Measurements from ENCODE around the gene ANXA11. TPM values are rescaled to one million over a fixed set of nuclear protein-coding genes. Genes with fewer than 3 reads are reported as not detected.

ANXA11 gene
- total RNA-seq, 1 experiment from 2014 or later, result 181 TPM

DNA sequence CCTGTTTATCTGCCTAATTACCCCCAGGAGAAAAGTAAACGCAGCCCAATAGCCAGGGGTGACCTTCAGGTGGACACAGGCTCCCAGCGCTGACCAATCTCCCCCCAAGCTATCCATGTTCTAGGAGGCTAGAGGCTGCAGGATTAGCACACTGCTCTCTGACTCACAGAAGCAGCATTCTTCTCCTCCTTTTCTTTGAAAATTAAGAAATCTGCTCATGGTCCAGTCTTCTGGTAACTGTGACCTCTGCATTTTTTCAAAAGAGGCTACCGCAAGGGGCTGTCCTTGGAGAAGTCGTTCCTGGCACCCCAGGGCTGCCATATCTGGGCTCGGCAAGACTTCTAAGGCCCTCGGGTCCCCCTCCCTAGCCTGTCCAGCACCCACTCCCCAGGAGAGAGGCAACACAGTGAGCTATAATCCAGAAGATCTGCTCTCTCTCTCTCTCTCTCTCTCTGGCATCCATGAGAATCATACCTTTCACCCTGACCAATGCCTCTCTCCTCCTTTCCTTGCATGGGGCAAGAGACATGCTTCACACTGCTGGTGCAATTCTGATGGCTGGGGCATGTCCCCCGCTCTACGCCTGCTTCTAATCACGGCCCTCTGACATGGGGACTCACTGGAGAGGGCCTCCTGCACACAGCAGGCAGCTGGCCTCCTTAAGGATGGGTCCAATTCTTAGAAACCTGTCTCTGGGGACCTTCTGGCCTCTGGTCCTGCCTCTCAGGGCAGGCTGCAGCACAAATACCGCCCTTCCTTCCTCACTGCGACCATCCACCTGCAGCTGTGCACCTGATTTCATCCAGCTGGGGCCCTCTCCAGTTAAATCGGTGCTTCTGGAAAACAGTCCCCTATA lies 27.3 kb downstream of the ANXA11 start:
- ChIA-PET POLR2A (no interaction called here), RAD21 (ENCODE audit: low non-redundant PET in 1 of 2, low total read pairs in 2 of 2, uncharacterized antibody in 2 of 2, unreplicated experiment in 2 of 2) (no interaction called here), CTCF (no interaction called here)
- peaks cover 7% of the 10 kb centered on the region; the same call in 1 of the 2 replicates for H4K20me1 ChIP-seq (ENCODE audit: insufficient read depth)
- H3K4me2 ChIP-seq (ENCODE audit: low read length), result no peak overlapping the region
- peaks cover under 1 to 18% of the 10 kb centered on the region in 2 experiments; a peak in 1 of 4 replicates for H3K36me3 ChIP-seq (ENCODE audit: control insufficient read depth in 1 of 2, insufficient read depth in 2 of 2, low read length in 2 of 2)
- no peak overlapping the region for H3K4me3 ChIP-seq (replicated peaks in 1 of 2; ENCODE audit: low read depth in 1 of 2, low read length in 2 of 2)
- ATAC-seq (no peak), DNase-seq (ENCODE audit: low read depth, low spot score) (no peak)
- no peaks in the 10 kb centered on the region; a peak in 1 of 4 replicates for H3K4me1 ChIP-seq (ENCODE audit: control insufficient read depth in 1 of 2, insufficient read depth in 2 of 2, low read length in 2 of 2)
- H3K9me3 ChIP-seq (ENCODE audit: control insufficient read depth in 1 of 2, insufficient read depth in 1 of 2, low read depth in 1 of 2, low read length in 2 of 2), result no peaks in the 10 kb centered on the region
- H2AFZ ChIP-seq (ENCODE audit: low read depth, low read length, poor library complexity, severe bottlenecking), result no peak overlapping the region
- intact Hi-C loops (cut with micrococcal nuclease), result no loop called here
- no peak overlapping the region for H3K27ac ChIP-seq (ENCODE audit: low read depth, low read length)
- no peak overlapping the region for H3K9ac ChIP-seq (ENCODE audit: low read length)
- TF ChIP-seq EZH2 (IDR thresholded peaks at IDR 0.05), result no peak
- TF ChIP-seq CEBPB (IDR thresholded peaks at IDR 0.05; ENCODE audit: low read depth), result no peak
- no peak for TF ChIP-seq TCF7L2 (IDR thresholded peaks at IDR 0.05; ENCODE audit: borderline replicate concordance, extremely low read depth, insufficient read depth, insufficient read length)
- no peak for TF ChIP-seq SRF (IDR thresholded peaks at IDR 0.05; ENCODE audit: low read depth)
- no peak for TF ChIP-seq ELF1 (IDR thresholded peaks at IDR 0.05; ENCODE audit: borderline replicate concordance, low read depth)
- TF ChIP-seq, protein P1, sequence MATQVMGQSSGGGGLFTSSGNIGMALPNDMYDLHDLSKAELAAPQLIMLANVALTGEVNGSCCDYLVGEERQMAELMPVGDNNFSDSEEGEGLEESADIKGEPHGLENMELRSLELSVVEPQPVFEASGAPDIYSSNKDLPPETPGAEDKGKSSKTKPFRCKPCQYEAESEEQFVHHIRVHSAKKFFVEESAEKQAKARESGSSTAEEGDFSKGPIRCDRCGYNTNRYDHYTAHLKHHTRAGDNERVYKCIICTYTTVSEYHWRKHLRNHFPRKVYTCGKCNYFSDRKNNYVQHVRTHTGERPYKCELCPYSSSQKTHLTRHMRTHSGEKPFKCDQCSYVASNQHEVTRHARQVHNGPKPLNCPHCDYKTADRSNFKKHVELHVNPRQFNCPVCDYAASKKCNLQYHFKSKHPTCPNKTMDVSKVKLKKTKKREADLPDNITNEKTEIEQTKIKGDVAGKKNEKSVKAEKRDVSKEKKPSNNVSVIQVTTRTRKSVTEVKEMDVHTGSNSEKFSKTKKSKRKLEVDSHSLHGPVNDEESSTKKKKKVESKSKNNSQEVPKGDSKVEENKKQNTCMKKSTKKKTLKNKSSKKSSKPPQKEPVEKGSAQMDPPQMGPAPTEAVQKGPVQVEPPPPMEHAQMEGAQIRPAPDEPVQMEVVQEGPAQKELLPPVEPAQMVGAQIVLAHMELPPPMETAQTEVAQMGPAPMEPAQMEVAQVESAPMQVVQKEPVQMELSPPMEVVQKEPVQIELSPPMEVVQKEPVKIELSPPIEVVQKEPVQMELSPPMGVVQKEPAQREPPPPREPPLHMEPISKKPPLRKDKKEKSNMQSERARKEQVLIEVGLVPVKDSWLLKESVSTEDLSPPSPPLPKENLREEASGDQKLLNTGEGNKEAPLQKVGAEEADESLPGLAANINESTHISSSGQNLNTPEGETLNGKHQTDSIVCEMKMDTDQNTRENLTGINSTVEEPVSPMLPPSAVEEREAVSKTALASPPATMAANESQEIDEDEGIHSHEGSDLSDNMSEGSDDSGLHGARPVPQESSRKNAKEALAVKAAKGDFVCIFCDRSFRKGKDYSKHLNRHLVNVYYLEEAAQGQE (IDR thresholded peaks at IDR 0.05; ENCODE audit: low read depth), result no peak
- TF ChIP-seq, protein P2, sequence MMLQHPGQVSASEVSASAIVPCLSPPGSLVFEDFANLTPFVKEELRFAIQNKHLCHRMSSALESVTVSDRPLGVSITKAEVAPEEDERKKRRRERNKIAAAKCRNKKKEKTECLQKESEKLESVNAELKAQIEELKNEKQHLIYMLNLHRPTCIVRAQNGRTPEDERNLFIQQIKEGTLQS (IDR thresholded peaks at IDR 0.05), result no peak
- TF ChIP-seq, protein P3, sequence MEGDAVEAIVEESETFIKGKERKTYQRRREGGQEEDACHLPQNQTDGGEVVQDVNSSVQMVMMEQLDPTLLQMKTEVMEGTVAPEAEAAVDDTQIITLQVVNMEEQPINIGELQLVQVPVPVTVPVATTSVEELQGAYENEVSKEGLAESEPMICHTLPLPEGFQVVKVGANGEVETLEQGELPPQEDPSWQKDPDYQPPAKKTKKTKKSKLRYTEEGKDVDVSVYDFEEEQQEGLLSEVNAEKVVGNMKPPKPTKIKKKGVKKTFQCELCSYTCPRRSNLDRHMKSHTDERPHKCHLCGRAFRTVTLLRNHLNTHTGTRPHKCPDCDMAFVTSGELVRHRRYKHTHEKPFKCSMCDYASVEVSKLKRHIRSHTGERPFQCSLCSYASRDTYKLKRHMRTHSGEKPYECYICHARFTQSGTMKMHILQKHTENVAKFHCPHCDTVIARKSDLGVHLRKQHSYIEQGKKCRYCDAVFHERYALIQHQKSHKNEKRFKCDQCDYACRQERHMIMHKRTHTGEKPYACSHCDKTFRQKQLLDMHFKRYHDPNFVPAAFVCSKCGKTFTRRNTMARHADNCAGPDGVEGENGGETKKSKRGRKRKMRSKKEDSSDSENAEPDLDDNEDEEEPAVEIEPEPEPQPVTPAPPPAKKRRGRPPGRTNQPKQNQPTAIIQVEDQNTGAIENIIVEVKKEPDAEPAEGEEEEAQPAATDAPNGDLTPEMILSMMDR (IDR thresholded peaks at IDR 0.05 in 2 of 3, conservative IDR thresholded peaks at IDR 0.05 in 1 of 3; ENCODE audit: borderline replicate concordance in 1 of 3, insufficient read depth in 1 of 3, low read depth in 2 of 3, low read length in 2 of 3), result no peak
- no peak for TF ChIP-seq CBX3 (IDR thresholded peaks at IDR 0.05; ENCODE audit: low read depth)
- TF ChIP-seq ZFX (IDR thresholded peaks at IDR 0.05), result no peak
- TF ChIP-seq, protein P4, sequence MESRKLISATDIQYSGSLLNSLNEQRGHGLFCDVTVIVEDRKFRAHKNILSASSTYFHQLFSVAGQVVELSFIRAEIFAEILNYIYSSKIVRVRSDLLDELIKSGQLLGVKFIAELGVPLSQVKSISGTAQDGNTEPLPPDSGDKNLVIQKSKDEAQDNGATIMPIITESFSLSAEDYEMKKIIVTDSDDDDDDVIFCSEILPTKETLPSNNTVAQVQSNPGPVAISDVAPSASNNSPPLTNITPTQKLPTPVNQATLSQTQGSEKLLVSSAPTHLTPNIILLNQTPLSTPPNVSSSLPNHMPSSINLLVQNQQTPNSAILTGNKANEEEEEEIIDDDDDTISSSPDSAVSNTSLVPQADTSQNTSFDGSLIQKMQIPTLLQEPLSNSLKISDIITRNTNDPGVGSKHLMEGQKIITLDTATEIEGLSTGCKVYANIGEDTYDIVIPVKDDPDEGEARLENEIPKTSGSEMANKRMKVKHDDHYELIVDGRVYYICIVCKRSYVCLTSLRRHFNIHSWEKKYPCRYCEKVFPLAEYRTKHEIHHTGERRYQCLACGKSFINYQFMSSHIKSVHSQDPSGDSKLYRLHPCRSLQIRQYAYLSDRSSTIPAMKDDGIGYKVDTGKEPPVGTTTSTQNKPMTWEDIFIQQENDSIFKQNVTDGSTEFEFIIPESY (IDR thresholded peaks at IDR 0.05; ENCODE audit: extremely low read depth, insufficient replicate concordance, low read length), result no peak
- no peak for TF ChIP-seq POLR2AphosphoS5 (IDR thresholded peaks at IDR 0.05; ENCODE audit: low read depth, low read length)
- TF ChIP-seq SIN3A (IDR thresholded peaks at IDR 0.05; ENCODE audit: low read depth), result no peak
- TF ChIP-seq POLR2A (IDR thresholded peaks at IDR 0.05; ENCODE audit: borderline replicate concordance, extremely low read depth, insufficient read depth, insufficient read length), result no peak
- TF ChIP-seq, protein P5, sequence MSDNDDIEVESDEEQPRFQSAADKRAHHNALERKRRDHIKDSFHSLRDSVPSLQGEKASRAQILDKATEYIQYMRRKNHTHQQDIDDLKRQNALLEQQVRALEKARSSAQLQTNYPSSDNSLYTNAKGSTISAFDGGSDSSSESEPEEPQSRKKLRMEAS (IDR thresholded peaks at IDR 0.05), result no peak
- TF ChIP-seq YY1 (IDR thresholded peaks at IDR 0.05; ENCODE audit: extremely low read depth, insufficient replicate concordance, low read depth, low read length), result no peak
- TF ChIP-seq JUND (IDR thresholded peaks at IDR 0.05), result no peak
- H3K79me2 ChIP-seq (ENCODE audit: insufficient read depth, low read length), result peaks cover 98% of the 10 kb centered on the region
- no TSS peak for BruUV-seq (replicated peaks)
- no peaks in the 10 kb centered on the region for H3K27me3 ChIP-seq (ENCODE audit: insufficient read depth, low read length)
- no peaks in the 10 kb centered on the region for H3K9me2 ChIP-seq (ENCODE audit: insufficient read depth)

Measured in HCT116 (cell line).